GM21360 (cell line): Measurements from ENCODE around the gene OLFML2B.

ENCODE experiments used
- ATAC-seq: cut with Tn5 transposase; IDR thresholded peaks from one replicate; pipeline ENCODE4 v1.9.1; 2021; ENCODE audit warnings: mild to moderate bottlenecking, moderate library complexity; ENCODE audit not compliant: unreplicated experiment

Gene OLFML2B

GRCh38 chr1:162008799-162009198, 14.9 kb downstream of the OLFML2B start:
- no peak for ATAC-seq

- no peak for ATAC-seq
Measured at GRCh38 chr1:162007466-162007865, 16.2 kb downstream of the OLFML2B start.

DNA sequence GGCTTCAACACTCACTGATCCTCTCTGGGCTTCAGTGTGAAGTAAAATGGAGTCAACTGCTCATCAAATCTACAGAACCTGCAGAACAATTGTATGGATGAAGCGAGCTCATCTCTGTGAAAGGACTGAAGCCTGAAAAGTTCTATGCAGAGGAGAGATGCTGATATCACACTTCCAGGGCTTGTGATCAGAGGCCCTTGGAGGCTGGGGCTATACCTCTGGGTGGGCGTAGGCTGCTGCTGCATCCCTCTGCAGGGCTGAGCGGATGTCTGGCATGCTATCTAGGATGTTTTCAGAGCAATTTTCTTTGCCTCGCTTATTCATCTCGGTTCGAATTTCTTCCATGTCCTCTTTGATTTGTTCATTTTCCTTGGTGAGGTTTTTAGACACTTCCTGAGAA, 17.6 kb downstream of the OLFML2B start:
- ATAC-seq, result no peak

GRCh38 chr1:162004441-162004950, 19.2 kb downstream of the OLFML2B start:
- no peak for ATAC-seq

GRCh38 chr1:162003830-162004215, 19.8 kb downstream of the OLFML2B start:
- no peak for ATAC-seq

DNA sequence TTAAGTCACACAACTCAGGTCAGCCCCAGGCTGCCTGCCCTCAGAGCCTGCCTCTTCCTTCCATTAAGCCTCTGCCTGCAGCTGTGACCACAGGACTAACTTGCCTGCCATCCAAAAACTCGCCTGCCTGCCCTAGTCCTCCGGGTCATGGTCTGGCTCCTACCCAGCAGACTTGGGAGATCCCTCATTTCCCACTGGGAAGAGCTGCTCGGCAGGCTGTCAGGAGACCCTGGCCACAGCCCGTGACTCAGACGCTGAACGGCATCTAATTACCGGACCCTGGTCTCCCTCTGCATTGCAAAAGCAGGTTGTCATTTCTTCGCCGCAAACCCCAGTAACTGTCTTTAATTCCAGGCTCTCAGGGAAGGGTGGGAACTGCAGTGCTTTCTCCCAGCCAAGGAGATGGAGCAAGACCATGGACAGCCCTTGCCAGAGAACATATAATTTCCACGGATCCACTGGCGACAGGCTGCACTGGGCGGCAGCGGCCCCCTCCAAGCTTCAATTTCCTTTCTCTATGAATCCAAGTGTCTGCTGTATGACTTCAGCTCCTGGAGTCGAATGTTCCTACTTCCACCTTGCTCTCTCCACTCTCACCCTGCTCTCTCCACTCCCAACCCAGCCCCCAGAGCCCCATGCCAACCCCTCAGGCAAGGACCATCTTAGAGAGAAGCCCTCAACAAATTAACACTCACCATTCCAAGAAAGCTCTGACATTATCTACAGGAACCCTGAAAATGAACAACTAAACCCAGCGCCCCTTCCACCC, 20.4 kb downstream of the OLFML2B start:
- ATAC-seq, result no peak

DNA sequence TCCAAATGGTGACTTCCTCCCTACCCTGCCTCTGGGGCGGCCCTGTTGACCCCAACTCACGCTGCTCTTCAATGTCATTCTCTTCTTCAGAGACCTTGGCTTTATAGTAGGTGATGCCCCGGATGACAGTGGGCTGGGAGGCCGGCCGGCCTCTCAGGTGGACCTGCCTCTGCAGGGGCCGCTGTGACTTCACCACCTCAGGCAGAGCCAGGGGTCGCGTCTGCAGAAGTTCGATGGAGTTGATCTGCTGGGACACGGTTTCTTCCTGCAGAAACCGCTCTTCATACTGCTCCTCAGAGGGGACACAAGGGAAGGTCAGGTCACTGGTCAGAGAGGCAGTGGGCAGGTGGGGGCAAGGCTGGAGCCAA, 23.6 kb downstream of the OLFML2B start:
- no peak for ATAC-seq

GRCh38 chr1:161999301-162000052, 24.2 kb downstream of the OLFML2B start:
- no peak for ATAC-seq

DNA sequence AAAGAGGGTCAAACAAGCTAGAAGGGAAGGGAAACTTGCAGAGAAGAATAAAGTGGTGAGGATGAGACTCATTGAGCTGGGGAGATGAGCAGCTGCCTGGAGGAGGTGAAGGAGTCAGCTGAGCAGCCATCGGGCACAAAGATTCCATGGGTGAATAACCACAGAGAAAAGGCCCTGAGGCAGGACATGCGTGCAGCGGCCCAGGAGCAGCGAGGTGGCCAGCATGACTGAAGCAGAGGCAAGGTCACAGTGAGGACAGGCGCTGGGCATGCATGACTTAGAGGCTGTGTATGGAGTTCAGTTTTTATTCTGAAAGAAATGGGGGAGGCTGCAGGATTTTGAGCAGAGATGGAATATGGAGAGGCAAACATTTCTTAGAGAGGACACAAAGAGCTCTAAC, 24.9 kb downstream of the OLFML2B start:
- no peak for ATAC-seq

- no peak for ATAC-seq
Measured at GRCh38 chr1:161997152-161997551, 26.5 kb downstream of the OLFML2B start.

DNA sequence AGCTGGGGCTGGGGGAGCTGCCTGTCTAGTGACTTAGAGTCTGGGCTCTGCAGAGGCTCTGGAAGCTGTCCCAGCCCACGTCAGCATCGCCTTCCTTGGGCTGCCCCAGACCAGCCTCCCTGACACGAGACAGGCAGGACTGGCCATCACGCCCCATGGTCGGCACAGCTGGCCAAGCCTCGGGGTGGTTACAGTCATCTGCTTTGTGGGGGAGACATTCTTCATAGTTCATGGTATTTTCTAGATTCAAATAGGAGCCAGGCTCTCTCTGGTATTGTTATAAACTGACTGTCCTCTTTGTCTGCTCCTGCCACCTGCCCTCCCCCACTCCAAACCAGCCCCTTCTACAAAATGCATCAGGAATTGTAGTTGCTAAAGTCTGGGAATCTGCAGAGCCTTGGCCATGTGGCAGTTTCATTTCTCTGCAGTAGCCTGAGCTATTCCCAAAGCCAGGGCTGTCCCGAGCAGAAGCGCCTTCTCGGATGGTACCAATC, 29.4 kb downstream of the OLFML2B start:
- no peak for ATAC-seq

DNA sequence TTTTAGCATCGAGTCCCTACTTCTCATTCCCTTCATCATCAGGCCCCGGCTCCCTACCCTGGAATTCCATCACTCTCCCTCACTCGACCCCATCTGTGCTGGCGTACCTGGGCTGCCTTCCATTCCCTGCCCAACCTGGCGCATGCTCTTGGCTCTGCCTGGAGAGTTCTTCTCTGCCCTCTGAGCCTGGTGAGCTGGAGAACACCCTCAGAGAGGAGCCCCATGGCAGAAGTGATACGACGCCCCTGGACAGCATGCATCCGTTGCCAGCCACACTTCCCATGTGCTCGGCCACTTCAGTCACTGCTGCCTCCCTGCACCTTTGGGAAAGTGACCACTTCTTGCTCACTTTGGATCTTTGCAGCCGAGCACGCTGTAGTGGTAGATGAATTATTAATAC, 30.1 kb downstream of the OLFML2B start:
- ATAC-seq, result no peak

- no peak for ATAC-seq
Measured at GRCh38 chr1:161989786-161990185, 33.9 kb downstream of the OLFML2B start.

GRCh38 chr1:161989108-161989507, 34.6 kb downstream of the OLFML2B start:
- no peak for ATAC-seq

GRCh38 chr1:161988413-161988812, 35.3 kb downstream of the OLFML2B start:
- no peak for ATAC-seq

DNA sequence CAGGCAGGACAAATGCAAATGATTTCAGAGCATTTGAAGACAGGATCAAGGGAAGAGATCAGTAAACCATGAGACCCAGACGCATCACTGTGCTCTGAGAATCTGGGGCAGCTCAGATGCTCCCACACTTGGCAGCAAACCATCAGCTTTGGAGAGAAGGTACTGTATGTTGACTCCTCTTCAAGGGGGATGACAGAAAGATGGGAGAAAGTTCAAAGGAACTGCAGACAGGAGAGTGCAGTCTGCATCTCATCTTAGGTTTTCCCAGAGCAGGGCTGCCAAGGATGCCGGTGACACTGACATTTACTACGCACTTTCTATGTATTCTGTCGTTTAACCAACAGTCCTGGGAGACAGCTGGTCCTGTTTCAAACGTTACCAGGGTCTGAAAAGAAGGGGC, 35.8 kb downstream of the OLFML2B start:
- no peak for ATAC-seq

DNA sequence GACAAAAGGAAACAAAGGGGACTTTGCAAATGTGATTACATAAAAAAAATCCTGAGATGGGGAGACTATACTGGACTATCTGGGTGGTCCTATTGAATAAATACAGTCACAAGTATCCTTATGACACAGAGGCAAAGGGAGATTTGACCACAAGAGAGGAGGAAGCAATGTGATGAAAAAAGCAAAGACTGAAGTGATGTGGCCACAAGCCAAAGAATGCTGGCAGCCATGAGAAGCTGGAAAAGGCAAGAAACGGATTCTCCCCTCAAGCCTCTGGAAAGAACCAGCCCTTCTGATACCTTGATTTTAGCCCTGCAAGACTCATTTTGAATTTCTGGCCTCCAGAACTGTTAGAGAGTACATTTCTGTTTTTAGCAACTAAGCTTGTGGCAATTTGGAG, 36.4 kb downstream of the OLFML2B start:
- ATAC-seq, result no peak

GRCh38 chr1:161986328-161986727, 37.3 kb downstream of the OLFML2B start:
- no peak for ATAC-seq

- no peak for ATAC-seq
Measured at GRCh38 chr1:161985301-161985822, 38.3 kb downstream of the OLFML2B start.

DNA sequence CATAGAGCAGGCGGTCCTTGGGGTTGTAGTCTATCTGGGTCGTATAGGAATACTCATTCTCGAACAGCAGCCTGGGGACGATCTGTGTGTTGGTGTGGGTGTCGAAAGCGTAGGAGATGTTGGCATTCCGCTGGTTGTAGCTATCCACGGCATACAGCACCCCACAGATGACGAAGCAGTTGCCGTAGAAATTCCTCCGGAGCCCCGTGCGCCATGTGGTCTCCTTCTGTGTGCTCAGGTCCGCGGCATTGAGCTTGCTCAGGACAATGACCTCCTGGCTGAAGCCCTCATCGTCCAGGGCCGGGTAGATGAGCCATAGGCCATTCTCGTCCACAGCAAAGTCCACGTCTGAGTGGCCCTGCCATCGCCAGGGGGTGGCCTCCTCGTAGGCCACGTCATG, 39.9 kb downstream of the OLFML2B start:
- ATAC-seq, result no peak

- ATAC-seq, result no peak
Measured at GRCh38 chr1:161982917-161983316, 40.8 kb downstream of the OLFML2B start.

DNA sequence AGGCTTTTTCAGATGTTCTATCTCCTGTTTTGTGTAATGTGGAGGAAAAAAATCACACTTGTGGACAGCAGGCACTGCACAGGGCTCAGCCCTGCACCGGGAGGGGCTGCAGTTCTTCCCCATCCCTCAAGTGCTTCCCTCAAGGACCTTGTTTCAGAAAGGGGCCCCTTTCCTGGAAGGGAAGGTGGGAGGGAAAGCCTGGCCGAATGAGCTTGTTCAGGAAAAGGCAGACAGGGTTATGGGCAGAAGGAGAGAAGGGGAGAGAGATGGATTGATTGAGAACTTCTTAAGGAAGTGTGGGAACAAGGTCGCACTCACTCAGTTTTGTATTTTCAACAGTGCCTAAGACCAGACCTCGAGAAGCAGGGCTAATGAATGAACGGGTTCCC, 41.2 kb downstream of the OLFML2B start:
- ATAC-seq, result no peak
